ENCODE data around the gene POLR1G. TPM values are rescaled to one million over a fixed set of nuclear protein-coding genes. Genes with fewer than 3 reads are reported as not detected.
A peak's percentile ranks its signal among the peaks of the same experiment; 100 is the strongest.

Gene POLR1G, protein sequence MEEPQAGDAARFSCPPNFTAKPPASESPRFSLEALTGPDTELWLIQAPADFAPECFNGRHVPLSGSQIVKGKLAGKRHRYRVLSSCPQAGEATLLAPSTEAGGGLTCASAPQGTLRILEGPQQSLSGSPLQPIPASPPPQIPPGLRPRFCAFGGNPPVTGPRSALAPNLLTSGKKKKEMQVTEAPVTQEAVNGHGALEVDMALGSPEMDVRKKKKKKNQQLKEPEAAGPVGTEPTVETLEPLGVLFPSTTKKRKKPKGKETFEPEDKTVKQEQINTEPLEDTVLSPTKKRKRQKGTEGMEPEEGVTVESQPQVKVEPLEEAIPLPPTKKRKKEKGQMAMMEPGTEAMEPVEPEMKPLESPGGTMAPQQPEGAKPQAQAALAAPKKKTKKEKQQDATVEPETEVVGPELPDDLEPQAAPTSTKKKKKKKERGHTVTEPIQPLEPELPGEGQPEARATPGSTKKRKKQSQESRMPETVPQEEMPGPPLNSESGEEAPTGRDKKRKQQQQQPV
- total RNA-seq = 1 to 10 TPM; 4.0 to 8.1 (median 5.6) TPM

DNA sequence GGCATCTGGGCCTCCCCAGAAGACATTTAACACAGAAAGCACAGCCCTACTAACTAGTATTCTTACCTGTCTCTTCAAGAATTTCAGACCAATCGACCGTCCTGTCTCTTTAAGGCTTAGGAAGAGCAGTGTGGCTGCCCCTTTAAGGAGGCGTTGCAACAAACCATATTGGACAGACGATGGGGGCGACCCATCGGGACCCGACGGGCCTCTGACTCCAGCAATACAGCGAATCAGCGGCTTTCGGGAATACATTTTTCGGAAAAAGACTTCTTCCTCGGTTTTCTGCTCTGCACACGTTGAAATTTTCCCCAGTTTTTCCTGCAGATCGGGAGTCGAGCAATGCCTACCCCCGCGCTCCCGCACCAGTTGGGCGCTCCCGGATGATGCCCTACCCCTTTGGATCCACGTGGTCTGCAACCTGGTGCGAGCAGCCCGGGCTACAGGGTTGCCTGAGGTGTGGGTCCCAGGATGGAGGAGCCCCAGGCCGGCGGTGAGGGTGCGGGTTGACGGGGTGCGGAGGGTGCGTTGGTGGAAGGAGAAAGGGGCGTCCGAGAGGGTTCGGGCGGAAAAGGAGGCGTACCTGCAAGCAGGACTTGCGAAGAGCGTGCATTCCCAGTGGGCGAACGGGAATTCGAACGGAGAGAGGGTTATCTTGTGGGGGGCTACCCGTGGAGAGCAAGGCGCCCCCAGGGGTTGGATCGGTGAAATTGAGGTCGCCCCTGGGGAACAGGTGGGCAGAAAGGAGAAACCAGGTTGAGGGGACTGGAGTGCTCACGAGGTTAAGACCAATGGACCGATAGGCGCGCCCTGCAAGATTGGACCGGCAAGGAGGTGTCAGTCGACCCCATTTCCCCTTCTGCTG, at the start of gene POLR1G:
TSS of gene POLR1G (plus strand) at position 419 of the 865 bp plus-strand sequence. CDS start at position 472, 53 bp downstream.
- peak; percentile 73 to 95 for DNase-seq (ENCODE audit: low spot score in 2 of 2)
- intact Hi-C loops (cut with DNase I; ENCODE audit: low total_unique reads) = no loop called here

GRCh38 chr19:45356760-45357444, 49.5 kb upstream of the POLR1G start:
- H3K4me3 ChIP-seq (ENCODE audit: low read depth, poor library complexity, severe bottlenecking) = no peak overlapping the region
- intact Hi-C loops (cut with DNase I; ENCODE audit: low total_unique reads) = no loop called here
- no peak for DNase-seq (ENCODE audit: low spot score in 2 of 2)
- TF ChIP-seq CTCF (IDR thresholded peaks at IDR 0.05) (no peak), POLR2A (IDR thresholded peaks at IDR 0.05) (no peak)
- 91% methylated on average over 20 of the region's 20 CpGs for WGBS, 2 donors

More for the DNA sequence above, at the start of gene POLR1G:
- H3K4me3 ChIP-seq (ENCODE audit: low read depth, poor library complexity, severe bottlenecking) = peak within 1 kb of the TSS; percentile 61
- 0 to 1% methylated on average over 51 of the region's 51 CpGs for WGBS, 2 donors
- peak in 1 of 3 donors; percentile 37 for TF ChIP-seq CTCF (IDR thresholded peaks at IDR 0.05)
- TF ChIP-seq POLR2A (IDR thresholded peaks at IDR 0.05) = no peak

- H3K4me3 ChIP-seq (ENCODE audit: low read depth, poor library complexity, severe bottlenecking) = no peak overlapping the region
- no peak for DNase-seq (ENCODE audit: low spot score in 2 of 2)
- intact Hi-C loops (cut with DNase I; ENCODE audit: low total_unique reads) = no loop called here
- 88 to 90% methylated on average over 11 of the region's 11 CpGs for WGBS, 2 donors
- TF ChIP-seq CTCF (IDR thresholded peaks at IDR 0.05) = no peak
- TF ChIP-seq POLR2A (IDR thresholded peaks at IDR 0.05) = no peak
Measured at GRCh38 chr19:45357445-45357783, 49.0 kb upstream of the POLR1G start.

DNA sequence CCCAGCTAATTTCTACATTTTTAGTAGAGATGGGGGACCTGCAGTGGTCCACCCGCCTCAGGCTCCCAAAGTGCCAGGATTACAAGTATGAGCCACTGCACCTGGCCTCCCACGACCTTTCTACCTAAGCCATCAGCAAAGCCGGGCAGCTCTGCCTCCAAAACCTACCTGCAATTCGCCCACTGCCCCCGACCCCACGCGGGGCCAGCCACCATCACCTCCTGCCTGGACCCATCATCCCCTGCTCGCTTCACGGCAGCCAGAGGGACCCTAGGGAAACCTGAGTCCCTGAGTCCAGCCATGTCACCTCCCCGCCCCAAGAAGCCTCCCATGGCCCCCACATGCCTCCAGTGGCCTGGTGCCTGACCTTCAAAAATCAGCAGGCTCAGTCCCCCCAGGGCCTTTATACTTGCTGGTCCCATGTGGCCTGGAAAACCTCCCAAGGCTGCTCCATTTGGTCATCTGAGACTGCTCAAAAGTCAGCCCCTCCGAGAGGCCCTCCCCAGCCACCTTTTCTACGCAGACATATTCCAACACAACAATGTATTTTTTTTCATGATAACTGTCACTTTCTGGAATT, 48.1 kb upstream of the POLR1G start:
- intact Hi-C loops (cut with DNase I; ENCODE audit: low total_unique reads) = no loop called here
- TF ChIP-seq POLR2A (IDR thresholded peaks at IDR 0.05) = no peak
- WGBS, 2 donors = 90 to 92% methylated on average over 12 of the region's 12 CpGs
- DNase-seq (ENCODE audit: low spot score in 2 of 2) = no peak
- H3K4me3 ChIP-seq (ENCODE audit: low read depth, poor library complexity, severe bottlenecking) = no peak overlapping the region

GRCh38 chr19:45361608-45362007, 44.8 kb upstream of the POLR1G start:
- intact Hi-C loops (cut with DNase I; ENCODE audit: low total_unique reads) = no loop called here
- WGBS, 2 donors = 91 to 93% methylated on average over 14 of the region's 14 CpGs
- TF ChIP-seq CTCF (IDR thresholded peaks at IDR 0.05) (no peak), POLR2A (IDR thresholded peaks at IDR 0.05) (no peak)
- no peak overlapping the region for H3K4me3 ChIP-seq (ENCODE audit: low read depth, poor library complexity, severe bottlenecking)
- no peak for DNase-seq (ENCODE audit: low spot score in 2 of 2)

All from lower leg skin (tissue), 4 donors.